Pulmonary artery endothelial cell (primary cell): ENCODE results near the gene COPS9. TPM values are rescaled to one million over a fixed set of nuclear protein-coding genes. Genes with fewer than 3 reads are reported as not detected.

Experiments used
- DNase-seq: peaks from one replicate; pipeline ENCODE4 v3.0.0-alpha.2; 2011; ENCODE audit warnings: low read depth, low spot score
- total RNA-seq: library from RNA; depleted of rRNA; stranded (reverse); fragments of >200 nt; gene quantifications from 2 replicates; pipeline ENCODE4 v1.2.3, GENCODE V29; 2014

COPS9 gene
- total RNA-seq, 1 donor from 2014 or later: 139 TPM

DNA sequence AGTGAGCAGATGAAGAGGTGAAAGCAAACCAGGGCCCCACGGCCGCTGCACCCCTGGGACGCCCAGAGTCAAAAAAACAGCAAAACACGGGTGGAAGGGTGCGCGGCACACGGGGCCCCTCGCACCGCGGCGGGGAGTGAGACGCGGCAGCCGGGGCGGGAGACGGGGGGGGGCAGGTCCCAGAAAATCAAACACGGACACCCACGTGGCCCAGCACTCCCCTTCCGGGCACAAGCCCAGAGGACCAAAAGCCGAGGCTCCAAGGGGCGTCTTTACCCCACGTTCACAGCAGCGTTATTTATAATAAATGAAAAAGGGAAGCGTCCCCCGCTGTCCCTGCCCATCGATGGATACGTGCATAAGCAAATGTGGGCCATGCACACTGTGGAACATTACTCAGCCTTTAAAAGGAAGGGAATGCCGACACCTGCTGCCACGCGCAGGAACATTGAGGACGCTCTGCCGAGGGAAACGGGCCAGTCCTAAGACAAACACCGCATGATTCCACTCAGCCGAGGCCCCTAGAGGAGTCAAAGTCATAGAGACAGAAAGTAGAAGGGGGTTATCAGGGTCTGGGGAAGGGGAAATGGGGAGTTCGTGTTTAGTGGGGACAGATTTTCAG is 677 bp upstream of the COPS9 start:
- no peak for DNase-seq

DNA sequence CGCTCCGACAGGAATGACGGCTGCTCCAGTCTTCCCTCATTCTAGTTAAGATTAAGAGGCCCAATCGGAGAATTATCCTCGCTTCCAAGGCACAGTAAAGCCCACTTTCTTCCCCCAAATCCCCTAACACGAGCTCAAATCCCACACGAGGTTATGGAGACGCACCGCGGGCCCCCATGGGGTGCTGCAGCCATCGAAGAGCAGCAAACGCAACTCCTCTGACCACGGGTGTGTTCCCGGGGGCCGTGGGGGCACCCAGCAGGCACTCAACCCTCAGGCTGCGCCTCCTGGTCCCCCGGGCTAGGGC is 446 bp downstream of the COPS9 start:
- DNase-seq: no peak

DNA sequence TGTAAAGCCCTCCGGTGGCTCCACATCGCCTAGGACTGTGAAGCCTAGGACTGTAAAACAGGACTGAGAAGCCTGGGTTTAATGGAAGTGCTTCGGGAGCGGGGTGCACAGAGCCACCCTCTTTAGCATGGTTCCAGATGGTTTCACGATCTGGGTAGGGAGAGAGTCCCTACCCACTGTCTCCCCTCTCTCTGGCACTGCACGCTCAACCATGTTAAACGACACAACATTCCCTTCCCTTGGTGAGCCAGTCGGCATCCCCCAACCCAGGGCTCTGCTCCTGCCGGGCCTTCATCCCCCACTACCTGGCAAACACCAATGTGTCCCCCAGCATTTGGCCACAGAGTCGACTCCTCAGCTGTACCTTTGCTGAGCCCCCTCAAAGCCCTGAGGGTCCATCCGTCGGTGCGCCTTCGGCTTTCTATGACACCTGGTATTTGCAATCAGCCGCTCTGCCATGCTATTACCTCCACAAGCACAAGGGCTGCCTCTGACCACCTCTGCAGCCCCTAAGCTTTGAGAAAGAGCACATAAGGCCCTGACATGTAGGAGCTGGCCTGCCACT is 1.1 kb downstream of the COPS9 start:
- no peak for DNase-seq

DNA sequence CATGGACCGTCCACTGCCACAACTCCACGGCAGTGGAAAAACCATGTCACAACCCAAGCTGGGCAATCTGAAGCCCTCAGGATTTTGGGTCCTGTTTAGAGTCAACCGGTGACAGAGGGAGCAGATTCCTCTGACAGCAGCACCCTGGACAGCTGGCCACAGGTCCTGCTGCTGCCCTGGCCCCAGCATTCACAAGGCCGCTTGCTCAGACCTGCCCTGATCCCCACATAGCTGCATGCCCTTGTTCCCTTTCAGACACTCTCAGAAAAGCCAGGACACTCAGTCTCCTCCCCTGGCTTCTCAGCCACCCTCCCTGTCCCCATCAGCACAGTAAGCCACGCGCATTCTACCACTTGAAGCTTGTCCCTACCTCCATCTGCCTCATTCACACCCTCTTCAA is 1.6 kb downstream of the COPS9 start:
- no peak for DNase-seq

DNA sequence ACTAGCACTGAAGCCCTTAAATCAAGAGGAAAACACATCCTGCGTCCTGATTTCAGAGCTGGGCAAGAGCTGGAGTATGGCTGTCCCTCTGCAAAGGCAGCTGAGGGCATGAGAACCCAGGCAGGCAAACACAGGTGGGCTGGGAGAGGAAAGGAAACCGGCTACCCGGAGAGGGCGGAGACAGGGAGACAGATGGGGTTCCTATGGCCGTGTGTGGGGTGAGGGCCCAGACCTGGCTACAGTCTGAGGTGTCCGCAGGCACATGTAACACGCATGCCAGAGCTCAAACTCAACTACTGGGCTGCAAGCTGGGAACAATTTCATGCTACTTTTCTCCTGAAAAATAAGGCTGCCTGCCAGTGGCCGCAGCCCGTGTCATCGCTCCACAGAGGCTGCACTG is 2.7 kb downstream of the COPS9 start:
- DNase-seq: no peak

- no peak for DNase-seq
These were observed 3.5 kb downstream of the COPS9 start for GRCh38 chr2:240132651-240132980.

DNA sequence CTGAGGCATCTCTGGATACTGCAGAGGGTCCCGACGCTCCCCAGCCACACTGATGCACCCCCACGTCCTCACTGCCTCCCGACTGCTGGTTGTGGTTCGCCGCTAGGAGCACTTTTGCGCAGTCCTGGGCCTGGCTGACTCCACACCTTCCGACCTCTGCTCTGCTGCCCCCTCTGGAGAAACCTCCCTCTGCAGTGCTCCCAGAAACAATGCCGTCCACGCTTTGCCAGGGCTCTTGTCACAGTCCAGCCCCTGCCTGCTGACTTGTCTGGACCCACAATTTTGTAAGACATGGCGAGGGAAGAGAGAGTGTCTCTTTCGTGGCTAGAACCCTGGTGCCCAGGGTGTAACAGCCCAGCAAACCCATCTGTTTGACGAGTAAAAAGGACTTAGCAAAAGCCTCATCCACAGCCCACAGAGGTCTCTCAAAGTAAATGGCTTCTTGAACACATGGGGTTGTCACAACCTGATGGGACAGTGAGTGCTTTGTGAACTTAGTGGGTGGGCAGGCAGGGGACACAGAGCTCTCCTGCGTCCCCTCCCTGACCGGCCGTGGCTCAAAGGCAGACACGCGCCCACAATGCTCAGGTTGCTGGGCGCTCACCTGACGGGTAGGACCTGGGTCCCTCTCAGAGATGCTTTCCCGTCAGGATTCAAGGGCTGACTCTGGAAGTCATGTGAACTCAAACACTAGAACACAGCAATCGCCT is 4.0 kb downstream of the COPS9 start:
- no peak for DNase-seq

- DNase-seq: no peak
These were observed 4.8 kb downstream of the COPS9 start for GRCh38 chr2:240131296-240131695.

DNA sequence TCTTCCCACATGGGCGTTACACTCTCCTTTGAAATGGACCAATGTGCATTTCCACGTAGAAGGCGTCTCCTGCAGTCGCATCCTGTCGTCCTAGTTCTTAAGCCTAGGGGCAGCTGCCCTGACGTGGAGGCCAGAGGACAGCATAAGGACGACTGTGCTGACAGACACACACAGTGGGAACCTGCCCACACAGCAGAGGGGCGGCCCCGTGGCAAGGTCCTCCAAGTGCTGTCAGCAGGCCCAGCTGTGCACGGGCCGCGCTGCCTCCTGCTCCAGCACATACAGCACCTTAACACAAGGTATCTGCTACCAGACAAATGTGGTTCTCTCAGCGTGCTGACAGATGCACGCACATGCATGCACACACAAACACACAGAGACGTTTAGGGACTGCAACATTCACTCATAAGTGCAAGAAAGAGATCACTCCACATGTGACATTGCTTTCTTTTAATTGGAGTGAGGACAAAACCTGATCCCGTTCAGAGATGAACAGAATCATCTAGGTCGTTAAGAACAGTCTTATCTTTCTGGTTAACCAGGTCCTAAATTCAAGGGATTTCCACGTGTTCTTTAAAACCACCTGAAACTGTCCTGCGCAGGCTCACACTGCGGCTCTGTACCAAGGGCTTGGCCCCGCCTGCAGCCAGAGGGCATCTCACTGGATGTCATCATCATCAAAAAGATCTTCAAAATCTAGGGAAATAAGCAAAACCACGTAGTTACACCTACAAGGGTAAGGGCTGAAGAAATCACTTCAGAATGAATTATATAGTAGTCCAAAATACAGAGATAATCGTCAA is 5.5 kb downstream of the COPS9 start:
- no peak for DNase-seq

- no peak for DNase-seq
These were observed 6.2 kb downstream of the COPS9 start for GRCh38 chr2:240129731-240130392.

DNA sequence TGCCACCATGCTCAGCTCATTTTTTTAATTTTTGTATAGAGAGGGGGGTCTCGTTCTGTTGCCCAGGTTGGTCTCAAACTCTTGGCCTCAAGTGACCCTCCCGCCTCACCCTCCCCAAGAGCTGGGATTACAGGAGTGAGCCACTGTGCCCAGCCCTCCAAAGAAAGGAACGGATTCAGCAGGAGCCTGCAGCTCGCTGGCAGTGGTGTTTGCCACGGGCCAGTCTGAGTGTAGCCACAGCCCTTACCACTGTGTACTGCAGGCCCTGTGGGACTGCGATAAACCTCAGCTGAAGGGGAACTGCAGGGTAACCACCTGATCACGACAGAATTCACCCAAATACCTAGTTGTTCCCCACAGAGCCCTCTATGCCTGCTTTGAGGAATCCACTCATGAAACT is 6.8 kb downstream of the COPS9 start:
- DNase-seq: no peak

DNA sequence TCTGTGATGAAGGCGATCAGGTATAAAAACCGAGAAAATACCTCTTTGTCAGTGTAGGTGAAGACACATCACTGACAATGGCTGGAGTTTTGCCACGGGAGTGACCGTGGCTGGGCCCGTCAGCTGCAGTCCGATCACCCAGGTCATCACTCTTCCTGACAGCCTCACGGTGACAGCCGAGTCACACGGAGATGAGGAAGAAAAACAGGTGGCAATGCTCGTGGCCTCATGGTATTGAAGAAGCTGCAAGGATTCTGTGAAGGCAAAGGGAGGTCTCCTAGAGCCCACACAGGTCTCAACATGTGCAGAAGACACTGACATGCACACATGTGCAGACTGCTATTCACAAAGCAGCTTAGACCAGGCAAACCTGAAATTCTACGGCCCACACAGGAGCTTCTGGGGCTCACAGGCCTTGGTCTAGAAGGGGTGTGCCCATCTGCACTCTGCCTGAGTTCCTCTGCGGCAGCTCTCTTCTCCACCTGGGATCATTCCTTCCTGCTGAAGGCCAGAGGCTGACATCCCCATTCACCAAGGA is 7.4 kb downstream of the COPS9 start:
- no peak for DNase-seq

DNA sequence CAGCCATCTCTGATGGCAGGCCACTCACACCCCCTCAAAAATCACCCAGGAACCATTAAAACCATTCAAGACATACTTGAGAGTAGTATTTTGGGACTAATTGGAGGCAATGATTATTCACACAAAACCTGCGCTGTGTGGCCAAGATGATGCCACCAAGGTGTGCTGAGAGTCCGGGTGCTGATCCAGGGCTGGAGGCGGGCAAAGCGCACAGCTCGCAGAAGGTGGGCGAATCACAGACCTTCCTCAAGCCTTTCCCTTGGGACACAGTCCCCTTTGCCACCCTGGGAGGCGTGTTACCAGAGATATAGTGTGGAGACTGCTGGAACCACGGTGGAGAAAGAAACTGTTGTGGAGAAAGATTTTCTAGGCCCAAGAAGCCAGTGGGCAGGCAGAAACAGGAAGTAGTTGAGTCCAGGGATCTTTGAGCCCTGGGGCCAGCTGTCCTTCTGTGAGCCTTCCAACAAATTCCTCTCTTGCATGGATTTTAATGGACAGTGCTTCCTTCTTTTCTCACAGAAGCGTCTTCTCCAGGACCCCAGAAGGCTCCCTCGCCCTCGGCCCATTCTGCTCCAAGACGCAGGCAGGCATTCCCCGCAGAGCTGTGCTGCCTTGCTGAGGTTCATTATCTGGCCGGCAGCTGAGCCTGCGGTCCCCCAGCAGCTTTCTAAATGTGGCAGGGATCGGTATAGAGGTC is 8.0 kb downstream of the COPS9 start:
- no peak for DNase-seq

DNA sequence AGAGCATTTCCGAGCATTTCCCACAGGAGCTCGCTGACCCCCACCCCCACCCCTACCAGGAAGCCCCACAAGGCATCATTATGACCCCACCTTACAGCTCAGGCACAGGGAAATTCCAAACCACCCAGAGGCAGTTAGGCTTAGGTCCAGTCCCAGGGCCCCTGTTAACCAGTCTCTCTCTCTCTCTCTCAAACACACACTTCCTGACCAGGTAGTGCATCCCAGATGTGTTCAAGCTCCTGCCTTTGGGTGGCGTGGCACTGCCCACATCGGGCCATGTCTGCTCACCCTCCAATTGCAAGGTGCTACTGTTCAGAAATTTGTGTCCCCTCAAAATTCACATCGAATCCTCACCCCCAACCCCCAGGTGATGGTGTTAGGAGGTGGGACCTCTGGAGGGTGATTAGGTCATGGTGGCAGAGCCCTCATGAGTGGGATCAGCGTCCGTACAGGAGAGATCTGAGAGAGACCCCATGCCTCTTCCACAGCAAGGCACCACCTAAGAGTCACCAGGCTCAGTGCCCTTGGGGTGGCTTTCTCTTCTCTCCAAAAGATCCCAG is 8.8 kb downstream of the COPS9 start:
- no peak for DNase-seq

DNA sequence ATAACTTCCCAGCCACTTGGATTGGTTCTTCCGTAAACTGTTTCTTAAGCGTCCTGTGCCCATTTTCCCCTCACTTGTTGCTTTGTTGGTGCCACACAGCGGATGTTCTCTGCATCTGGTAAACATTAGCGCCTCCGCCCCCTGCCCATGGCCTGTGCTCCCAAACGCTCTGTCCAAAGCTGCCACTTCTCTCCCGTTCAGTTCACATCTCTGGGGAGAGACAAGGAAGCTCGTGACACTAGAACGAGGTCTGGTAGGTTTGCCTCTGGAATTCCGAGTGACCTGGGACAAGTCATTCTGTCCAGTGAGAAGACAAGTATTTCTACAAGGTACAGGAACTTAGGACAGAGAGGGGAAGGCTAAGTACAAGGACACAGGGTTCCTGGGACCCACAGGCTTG is 9.4 kb downstream of the COPS9 start:
- no peak for DNase-seq

GRCh38 chr2:240125742-240126141 is 10.4 kb downstream of the COPS9 start:
- no peak for DNase-seq

DNA sequence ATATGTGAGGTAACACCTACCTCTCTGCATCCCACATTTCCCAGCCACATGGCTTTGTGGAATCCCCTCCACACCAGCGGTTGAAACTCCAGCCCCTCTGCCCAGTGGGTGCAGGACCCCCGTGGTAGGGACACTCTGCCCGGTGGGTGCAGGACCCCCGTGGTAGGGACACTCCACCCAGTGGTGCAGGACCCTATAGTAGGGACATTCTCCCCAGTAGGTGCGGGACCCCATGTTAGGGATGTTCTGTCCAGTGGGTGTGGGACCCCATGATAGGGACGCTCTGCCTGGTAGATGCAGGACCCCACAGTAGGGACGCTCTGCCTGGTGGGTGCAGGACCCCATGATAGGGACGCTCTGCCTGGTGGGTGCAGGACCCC is 11.5 kb downstream of the COPS9 start:
- DNase-seq: no peak

GRCh38 chr2:240123821-240124650 is 12.1 kb downstream of the COPS9 start:
- DNase-seq: no peak

DNA sequence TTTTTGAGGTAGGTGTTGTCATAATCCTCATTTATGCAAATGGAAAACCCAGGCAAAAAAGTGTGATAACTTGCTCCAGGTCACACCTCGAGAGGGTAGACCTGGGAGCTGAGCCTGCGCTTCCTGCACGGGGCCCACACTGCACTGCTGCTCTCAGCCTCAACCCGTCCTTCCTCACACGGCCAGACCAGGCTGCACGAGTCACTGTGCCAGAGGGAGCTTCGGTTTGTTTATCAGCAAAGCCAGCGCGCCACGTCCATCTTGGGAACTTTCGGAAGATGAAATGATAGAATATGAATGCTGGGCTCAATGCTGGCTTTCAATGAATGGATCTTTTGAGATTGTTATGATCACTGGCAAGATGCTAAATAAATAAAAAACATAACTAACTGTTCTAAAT is 14.4 kb downstream of the COPS9 start:
- no peak for DNase-seq

GRCh38 chr2:240121190-240121589 is 14.9 kb downstream of the COPS9 start:
- no peak for DNase-seq
